ENCODE results near the gene TACC2.

TACC2 gene

DNA sequence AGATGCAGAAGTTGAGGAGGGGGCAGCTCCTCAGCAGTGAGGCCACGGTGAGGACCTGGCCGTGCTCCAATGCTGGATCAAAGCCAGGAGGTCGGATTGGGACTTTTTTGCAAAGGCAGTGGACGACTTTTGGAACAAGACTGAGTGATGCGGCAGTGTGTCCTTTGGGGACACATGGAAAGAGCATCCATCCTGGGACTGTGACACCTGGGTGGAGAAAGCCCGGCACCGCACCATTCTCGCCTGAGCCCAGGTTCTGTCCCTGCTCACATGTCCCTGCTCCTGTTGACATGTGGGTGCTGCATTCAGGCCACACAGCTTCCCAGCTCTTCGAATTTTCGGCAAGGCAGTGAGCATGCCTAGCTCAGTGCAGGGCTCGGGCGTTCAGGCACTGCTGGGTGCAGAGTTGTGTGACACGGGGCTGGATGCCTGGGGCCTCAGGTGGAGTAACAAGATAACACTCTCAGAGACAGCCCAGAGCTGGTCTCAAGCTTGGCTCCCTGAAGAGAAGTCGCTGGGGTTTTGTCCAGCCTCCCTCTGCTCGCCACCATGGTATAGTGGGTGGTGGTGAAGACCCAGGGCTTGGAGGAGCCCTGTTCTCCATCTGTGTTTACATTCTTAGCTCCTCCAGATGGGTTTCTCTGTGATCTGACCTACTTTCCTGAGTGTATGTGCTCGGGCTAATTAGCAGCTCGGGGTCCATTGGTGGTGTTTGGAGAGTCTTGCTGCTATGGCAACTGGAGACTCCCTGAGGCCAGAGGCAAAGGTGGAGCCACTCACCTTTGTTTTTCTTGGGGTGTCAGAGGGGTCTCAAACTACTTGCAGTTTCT is 170.4 kb downstream of the TACC2 start:
- Histone ChIP-seq H3K4me2 (ENCODE audit: low read depth, low read length, poor library complexity, severe bottlenecking) (no peak overlapping the region), H4K20me1 (ENCODE audit: low read depth, low read length) (no peaks in the 10 kb centered on the region), H3K4me3 (ENCODE audit: insufficient read depth, low read length, poor library complexity, severe bottlenecking) (no peak overlapping the region), H3K36me3 (ENCODE audit: low read length) (no peaks in the 10 kb centered on the region), H3K9me2 (replicated peaks; ENCODE audit: insufficient read depth, low read length) (no peaks in the 10 kb centered on the region), H3K27ac (ENCODE audit: low read depth, low read length) (no peak overlapping the region), H3K27me3 (ENCODE audit: low read length) (no peaks in the 10 kb centered on the region), H3K9ac (ENCODE audit: low read length) (no peak overlapping the region), H3F3A (ENCODE audit: insufficient read depth) (no peaks in the 10 kb centered on the region), H2AFZ (ENCODE audit: low read depth, low read length, severe bottlenecking) (no peak overlapping the region), H3K79me2 (ENCODE audit: insufficient read depth, low read length) (no peaks in the 10 kb centered on the region), H3K9me3 (ENCODE audit: insufficient read depth, low read length) (no peaks in the 10 kb centered on the region)
- TF ChIP-seq, protein P1, sequence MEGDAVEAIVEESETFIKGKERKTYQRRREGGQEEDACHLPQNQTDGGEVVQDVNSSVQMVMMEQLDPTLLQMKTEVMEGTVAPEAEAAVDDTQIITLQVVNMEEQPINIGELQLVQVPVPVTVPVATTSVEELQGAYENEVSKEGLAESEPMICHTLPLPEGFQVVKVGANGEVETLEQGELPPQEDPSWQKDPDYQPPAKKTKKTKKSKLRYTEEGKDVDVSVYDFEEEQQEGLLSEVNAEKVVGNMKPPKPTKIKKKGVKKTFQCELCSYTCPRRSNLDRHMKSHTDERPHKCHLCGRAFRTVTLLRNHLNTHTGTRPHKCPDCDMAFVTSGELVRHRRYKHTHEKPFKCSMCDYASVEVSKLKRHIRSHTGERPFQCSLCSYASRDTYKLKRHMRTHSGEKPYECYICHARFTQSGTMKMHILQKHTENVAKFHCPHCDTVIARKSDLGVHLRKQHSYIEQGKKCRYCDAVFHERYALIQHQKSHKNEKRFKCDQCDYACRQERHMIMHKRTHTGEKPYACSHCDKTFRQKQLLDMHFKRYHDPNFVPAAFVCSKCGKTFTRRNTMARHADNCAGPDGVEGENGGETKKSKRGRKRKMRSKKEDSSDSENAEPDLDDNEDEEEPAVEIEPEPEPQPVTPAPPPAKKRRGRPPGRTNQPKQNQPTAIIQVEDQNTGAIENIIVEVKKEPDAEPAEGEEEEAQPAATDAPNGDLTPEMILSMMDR (IDR thresholded peaks at IDR 0.05; ENCODE audit: insufficient read depth, low read length, poor library complexity, severe bottlenecking): no peak
- TF ChIP-seq EZH2phosphoT487 (conservative IDR thresholded peaks at IDR 0.05; ENCODE audit: low read length): no peak

- Histone ChIP-seq H3K4me2 (ENCODE audit: low read depth, low read length, poor library complexity, severe bottlenecking) (no peak overlapping the region), H3K27me3 (ENCODE audit: low read length) (no peaks in the 10 kb centered on the region), H3K9me2 (replicated peaks; ENCODE audit: insufficient read depth, low read length) (no peaks in the 10 kb centered on the region), H3K9ac (ENCODE audit: low read length) (no peak overlapping the region), H4K20me1 (ENCODE audit: low read depth, low read length) (no peaks in the 10 kb centered on the region), H3K27ac (ENCODE audit: low read depth, low read length) (no peak overlapping the region), H2AFZ (ENCODE audit: low read depth, low read length, severe bottlenecking) (no peak overlapping the region), H3F3A (ENCODE audit: insufficient read depth) (no peaks in the 10 kb centered on the region), H3K4me3 (ENCODE audit: insufficient read depth, low read length, poor library complexity, severe bottlenecking) (no peak overlapping the region), H3K79me2 (ENCODE audit: insufficient read depth, low read length) (no peaks in the 10 kb centered on the region), H3K36me3 (ENCODE audit: low read length) (no peaks in the 10 kb centered on the region), H3K9me3 (ENCODE audit: insufficient read depth, low read length) (no peaks in the 10 kb centered on the region)
- TF ChIP-seq, protein P1 (IDR thresholded peaks at IDR 0.05; ENCODE audit: insufficient read depth, low read length, poor library complexity, severe bottlenecking): no peak
- no peak for TF ChIP-seq EZH2phosphoT487 (conservative IDR thresholded peaks at IDR 0.05; ENCODE audit: low read length)
Measured at GRCh38 chr10:122161795-122162194, 172.8 kb downstream of the TACC2 start.

- Histone ChIP-seq H3K4me2 (ENCODE audit: low read depth, low read length, poor library complexity, severe bottlenecking) (no peak overlapping the region), H2AFZ (ENCODE audit: low read depth, low read length, severe bottlenecking) (no peak overlapping the region), H4K20me1 (ENCODE audit: low read depth, low read length) (no peaks in the 10 kb centered on the region), H3K9me2 (replicated peaks; ENCODE audit: insufficient read depth, low read length) (no peaks in the 10 kb centered on the region), H3F3A (ENCODE audit: insufficient read depth) (no peaks in the 10 kb centered on the region), H3K79me2 (ENCODE audit: insufficient read depth, low read length) (no peaks in the 10 kb centered on the region), H3K9ac (ENCODE audit: low read length) (no peak overlapping the region), H3K27me3 (ENCODE audit: low read length) (no peaks in the 10 kb centered on the region), H3K36me3 (ENCODE audit: low read length) (no peaks in the 10 kb centered on the region), H3K27ac (ENCODE audit: low read depth, low read length) (no peak overlapping the region), H3K9me3 (ENCODE audit: insufficient read depth, low read length) (no peaks in the 10 kb centered on the region), H3K4me3 (ENCODE audit: insufficient read depth, low read length, poor library complexity, severe bottlenecking) (no peak overlapping the region)
- TF ChIP-seq EZH2phosphoT487 (conservative IDR thresholded peaks at IDR 0.05; ENCODE audit: low read length): no peak
- TF ChIP-seq, protein P1 (IDR thresholded peaks at IDR 0.05; ENCODE audit: insufficient read depth, low read length, poor library complexity, severe bottlenecking): no peak
Measured at GRCh38 chr10:122162671-122163173, 173.8 kb downstream of the TACC2 start.
